Activated CD8-positive, alpha-beta memory T cell treated with anti-CD3 and anti-CD28 coated beads for 48 hours (primary cell): ENCODE results near the gene LSM14B.
"Not testable (repeated sequence)": the region's sequence is repeated elsewhere in the genome, so short reads cannot be mapped to it uniquely, and the experiment has no call there.

Experiments used
- DNase-seq, 3 experiments: peaks; one replicate each; pipeline ENCODE4 v3.0.0-alpha.2; 2020; ENCODE audit warnings: low read depth in 2 of 3, low spot score in 2 of 3

Gene LSM14B

DNA sequence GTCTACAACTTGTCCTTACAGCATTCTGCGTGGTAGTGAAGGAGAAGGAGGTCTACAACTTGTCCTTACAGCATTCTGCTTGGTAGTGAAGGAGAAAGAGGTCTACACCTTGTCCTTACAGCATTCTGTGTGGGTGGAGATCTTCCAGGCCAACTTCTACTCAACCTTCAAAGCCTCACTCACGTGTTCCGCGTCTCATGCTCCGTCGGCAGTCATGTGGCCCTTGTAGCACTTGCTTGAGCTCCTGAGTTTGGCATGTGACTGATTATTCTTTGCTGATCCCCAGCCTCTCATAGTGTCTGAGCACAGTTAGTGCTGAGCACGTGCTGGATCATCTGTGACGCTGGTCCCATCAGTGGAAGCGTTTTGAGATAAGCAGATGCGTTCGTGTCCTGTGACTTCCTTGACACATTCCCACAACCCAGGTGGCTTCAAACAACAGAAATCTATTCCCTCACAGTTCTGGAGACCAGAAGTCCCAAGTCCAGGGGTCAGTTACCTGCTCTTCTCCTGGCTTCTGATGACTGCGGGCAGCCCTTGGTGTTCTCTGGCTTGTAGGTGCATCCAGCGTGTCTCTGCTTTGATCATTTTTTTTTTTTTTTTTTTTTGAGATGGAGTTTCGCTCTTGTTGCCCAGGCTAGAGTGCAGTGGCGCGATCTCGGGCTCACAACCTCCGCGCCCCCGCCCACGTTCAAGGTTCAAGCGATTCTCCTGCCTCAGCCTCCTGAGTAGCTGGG, 23.9 kb downstream of the LSM14B start:
- no peak for DNase-seq

GRCh38 chr20:62147125-62147524, 24.9 kb downstream of the LSM14B start:
- no peak for DNase-seq

GRCh38 chr20:62147528-62147927, 25.3 kb downstream of the LSM14B start:
- DNase-seq, result no peak

DNA sequence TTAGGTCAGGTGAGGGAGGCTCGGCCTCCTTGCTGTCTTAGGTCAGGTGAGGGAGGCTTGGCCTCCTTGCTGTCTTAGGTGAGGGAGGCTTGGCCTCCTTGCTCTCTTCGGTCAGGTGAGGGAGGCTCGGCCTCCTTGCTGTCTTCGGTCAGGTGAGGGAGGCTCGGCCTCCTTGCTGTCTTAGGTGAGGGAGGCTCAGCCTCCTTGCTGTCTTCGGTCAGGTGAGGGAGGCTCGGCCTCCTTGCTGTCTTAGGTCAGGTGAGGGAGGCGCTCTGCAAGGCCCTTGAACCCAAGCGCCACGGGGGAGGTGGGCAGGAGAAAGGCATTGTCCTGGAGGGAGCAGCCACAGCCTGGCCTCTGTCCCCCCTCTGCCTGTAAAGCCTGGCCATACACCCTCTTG, 26.1 kb downstream of the LSM14B start:
- not testable (repeated sequence) for DNase-seq

- DNase-seq, result no peak
Observed at GRCh38 chr20:62148908-62149314, 26.6 kb downstream of the LSM14B start.

GRCh38 chr20:62149532-62150309, 27.4 kb downstream of the LSM14B start:
- no peak for DNase-seq

DNA sequence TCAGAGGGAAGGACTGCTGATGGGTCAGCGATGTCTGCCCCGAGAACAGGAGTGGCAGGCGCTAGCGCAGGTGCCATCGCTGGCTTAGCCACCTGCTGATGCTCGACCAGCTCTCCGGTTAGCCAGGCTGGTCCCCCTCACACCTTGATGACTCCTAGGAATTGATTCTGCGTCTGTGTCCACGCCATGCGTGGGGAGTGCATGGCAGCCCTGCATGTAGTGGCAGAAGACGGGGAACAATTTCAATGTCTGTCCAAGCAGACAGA, 28.0 kb downstream of the LSM14B start:
- no peak for DNase-seq

GRCh38 chr20:62151225-62151624, 28.9 kb downstream of the LSM14B start:
- no peak for DNase-seq

DNA sequence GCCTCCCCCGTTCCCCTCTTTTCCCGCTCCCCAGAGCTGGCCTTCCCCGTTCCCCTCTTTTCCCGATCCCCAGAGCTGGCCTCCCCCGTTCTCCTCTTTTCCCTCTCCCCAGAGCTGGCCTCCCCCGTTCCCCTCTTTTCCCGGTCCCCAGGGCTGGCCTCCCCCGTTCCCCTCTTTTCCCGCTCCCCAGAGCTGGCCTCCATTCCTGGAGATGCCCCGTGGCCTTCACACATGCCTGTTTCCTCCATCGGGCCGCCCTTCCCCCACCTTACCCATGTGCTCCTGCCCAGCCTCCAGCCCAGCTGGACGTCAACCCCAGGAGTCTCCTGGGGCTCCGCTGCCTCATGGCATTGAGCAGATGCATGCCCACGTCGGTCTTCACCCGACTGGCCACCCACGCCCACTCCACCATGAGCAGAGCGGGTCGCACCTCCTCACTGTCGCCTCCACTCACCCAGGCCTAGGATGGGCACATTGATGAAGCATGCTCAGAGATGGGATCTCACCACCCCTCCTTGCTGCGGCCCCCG, 29.6 kb downstream of the LSM14B start:
- DNase-seq, result no peak

GRCh38 chr20:62155428-62156253, 33.4 kb downstream of the LSM14B start:
- no peak for DNase-seq

DNA sequence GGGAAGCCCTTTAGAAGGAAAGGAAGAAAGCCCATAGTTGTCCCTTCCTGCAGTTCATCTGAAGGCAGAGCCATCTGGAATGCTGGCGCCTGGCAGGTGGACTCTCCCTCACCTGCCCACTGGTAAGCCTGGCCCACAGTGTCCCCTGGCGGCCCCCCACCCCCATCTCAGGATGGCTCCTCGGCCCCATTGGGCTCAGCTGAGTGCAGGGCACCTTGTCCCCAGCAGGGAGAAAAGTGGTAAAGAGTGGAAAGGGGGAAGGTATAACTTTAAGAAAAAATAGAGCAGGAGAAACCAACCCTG, 33.9 kb downstream of the LSM14B start:
- no peak for DNase-seq

DNA sequence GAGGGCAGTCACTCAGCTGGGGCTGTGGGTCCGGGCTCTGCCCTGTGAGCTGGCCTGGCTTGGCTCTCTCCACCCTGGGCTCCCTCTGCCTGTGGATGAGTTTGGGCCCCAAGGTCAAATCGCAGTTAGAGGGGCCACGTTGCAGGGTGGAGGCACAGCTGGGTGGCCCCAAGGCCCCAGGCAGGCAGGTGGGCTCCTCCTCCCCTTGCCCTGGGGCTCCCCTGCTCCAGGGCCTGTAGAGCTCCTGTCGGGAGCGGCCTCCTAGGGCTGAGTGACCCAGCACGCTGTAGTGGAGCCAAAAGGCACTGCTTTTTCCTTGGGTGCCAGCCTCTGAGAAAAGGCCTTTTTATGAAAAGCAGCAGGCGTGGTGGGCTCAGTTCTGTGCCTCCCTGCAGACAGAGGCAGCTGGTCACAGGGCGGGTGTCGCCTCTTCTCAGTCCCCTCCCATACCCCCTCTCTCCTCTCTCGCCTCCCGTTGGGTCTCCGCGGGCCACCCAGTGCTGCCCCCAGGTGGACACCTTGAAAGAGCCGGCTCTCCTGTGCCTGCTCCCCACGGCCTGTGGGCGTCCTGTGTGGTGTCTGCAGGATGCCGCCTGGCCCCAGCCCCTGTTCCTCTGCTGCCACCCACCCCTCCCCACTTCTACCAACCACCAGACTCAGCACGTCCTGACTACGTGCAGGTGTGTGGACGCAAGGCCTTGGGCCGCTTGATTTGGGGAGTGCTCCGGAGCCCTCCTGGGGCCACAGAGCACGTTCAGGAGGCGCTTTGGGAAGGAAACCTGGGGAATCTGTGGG, 34.5 kb downstream of the LSM14B start:
- DNase-seq, result peak in 1 of 3 experiments; percentile 49

DNA sequence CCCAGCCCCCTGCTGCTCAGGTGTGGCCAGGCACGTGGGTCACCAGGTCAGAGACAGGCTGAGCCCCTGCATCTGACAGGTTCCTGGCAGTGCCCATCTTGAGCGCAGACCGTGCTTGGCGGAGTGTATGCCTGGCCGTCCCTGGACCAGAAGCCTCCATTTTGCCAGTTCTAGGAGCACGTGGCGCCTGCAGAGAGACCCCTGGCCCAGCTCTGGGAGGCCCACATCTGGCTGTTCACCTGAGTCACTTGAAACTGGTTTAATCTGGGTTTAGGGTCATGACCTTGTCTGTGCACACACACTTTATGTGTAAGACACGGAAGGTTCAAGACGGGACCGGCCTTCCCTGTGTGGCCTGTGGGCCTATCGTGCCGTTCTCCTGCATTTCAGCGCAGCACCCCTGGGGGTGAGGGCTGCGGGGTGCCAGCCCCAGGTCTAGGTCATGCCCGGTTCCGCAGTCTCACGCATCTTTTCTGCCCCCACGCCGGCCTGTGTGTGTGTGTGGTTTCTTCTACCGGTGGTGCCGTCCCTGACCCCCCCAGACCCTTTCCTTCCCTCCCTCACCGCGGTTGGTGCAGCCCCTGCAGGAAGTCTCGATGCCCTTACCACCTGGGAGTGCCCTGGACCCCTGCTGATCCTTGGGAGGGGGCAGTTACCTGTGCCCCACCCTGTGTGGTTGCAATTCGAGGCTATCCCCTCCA, 35.3 kb downstream of the LSM14B start:
- DNase-seq, result no peak

- DNase-seq, result no peak
Observed at GRCh38 chr20:62158088-62158400, 35.8 kb downstream of the LSM14B start.

DNA sequence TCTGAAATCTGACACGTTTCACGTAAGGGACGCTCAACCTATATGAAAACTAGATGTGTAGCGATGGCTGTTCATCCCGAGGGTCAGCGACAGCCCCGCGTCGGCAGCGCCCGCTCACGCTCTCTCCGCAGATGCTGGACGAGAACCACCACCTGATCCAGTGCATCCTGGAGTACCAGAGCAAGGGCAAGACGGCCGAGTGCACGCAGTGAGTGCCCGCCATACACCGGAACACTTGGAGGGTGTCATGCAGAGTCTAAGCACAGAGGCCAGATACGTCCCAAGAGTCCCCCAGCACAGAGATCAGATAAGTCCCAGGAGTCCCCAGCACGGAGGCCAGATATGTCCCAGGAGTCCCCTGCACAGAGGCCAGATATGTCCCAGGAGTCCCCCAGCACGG, 36.3 kb downstream of the LSM14B start:
- DNase-seq, result no peak

GRCh38 chr20:62159052-62159451, 36.8 kb downstream of the LSM14B start:
- DNase-seq, result no peak

DNA sequence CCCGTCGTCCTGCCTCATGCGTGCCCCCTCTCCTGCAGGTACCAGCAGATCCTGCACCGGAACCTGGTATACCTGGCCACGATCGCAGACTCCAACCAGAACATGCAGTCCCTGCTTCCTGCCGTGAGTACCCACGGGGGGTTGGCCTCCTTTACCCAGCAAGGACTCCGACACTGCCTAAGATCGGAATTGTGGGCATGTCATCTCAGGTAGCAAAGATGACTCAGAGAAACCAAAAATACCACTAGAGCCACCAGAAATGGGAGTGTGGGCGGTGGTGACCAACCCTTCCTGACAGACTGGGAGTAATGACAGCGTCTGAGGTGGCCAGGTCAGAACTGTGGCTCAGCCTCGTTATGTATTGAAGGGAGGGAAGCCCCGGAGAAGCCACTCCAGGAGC, 37.6 kb downstream of the LSM14B start:
- DNase-seq, result peak; percentile 54 to 62 (median 58)

DNA sequence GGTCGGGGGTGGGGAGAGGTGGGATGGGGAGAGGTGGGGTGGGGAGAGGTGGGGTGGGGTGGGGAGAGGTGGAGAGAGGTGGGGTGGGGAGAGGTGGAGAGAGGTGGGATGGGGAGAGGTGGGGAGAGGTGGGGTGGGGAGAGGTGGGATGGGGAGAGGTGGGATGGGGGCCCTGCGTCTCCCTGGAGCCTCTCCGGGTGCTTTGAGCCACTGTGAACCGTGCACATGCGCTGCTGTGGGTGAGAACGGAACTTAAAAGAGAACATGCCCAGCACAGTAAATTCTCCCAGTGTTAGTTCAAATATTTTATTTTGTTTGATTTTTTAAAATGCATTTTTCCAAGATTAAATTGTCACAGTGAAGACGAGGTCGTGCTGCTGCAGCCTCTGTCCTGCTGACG, 38.0 kb downstream of the LSM14B start:
- DNase-seq, result no peak

DNA sequence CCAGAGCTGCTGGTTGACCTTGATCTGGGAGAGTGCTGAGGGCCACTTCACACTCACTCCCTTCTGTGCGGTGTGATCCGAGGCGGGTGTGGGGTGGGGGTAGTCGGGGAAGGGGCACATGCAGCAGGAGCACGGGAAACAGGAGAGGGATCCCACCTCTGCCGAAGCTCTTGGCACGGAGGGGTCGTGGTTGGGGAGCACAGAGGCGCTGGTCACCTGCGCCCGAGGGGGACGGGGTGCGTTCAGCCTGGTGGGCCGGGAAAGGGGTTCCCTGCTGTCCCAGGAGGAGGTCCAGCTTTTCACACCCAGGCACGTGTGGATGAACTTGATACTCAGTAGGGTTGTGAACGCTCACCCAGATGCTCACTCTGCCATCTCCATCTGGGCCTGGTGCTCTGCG, 38.6 kb downstream of the LSM14B start:
- no peak for DNase-seq

DNA sequence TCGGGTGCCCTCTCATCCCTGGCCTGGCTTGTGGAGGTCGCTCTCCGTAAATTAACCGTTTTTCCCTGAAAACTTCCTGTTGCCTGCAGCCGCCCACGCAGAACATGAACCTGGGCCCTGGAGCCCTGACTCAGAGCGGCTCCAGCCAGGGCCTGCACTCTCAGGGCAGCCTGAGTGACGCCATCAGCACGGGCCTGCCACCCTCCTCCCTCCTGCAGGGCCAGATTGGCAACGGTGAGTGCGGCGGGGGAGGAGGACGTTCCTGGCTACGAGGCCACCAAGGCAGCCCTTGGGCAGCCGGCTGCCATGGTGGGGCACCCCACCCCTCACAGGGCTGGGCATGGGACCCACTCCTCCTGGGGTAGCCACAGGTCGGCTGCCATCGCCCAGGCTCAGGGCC, 39.1 kb downstream of the LSM14B start:
- no peak for DNase-seq
